Prostate gland (tissue), 2 donors: Measurements from ENCODE around the gene ELOVL5. TPM values are rescaled to one million over a fixed set of nuclear protein-coding genes. Genes with fewer than 3 reads are reported as not detected.
A peak's percentile ranks its signal among the peaks of the same experiment; 100 is the strongest.

Experiments used
- DNase-seq: peaks from one replicate; pipeline ENCODE4 v3.0.0-alpha.2; 2019; ENCODE audit warnings: low spot score
- H3K27ac ChIP-seq, 2 donors: fragments of 200-600 bp; sonication (generic); 2 replicates each; pipeline ENCODE4 v1.5.1; 2017 to 2019
- H3K27me3 ChIP-seq: fragments of 200-600 bp; sonication (generic); replicated peaks from 2 replicates; pipeline ENCODE4 v1.5.1; 2019; ENCODE audit not compliant: insufficient read depth
- H3K36me3 ChIP-seq, 2 donors: fragments of 200-600 bp; sonication (generic); 1 replicate in 1 of 2; 2 replicates in 1 of 2; pipeline versions ENCODE4 v1.5.1 to v1.8.1; 2017 to 2019
- H3K4me1 ChIP-seq: fragments of 200-600 bp; sonication (generic); replicated peaks from 2 replicates; pipeline ENCODE4 v1.5.1; 2019
- H3K4me3 ChIP-seq, 2 donors: fragments of 200-600 bp; sonication (generic); 2 replicates each; pipeline ENCODE4 v1.5.1; 2017 to 2019
- H3K9me3 ChIP-seq: fragments of 200-600 bp; sonication (generic); 2 replicates; pipeline ENCODE4 v1.5.1; 2017
- CTCF ChIP-seq, 4 experiments: fragments of 200-600 bp in 2 of 4; fragments of 450-650 bp in 2 of 4; sonication (generic) in 2 of 4; IDR thresholded peaks; 1 replicate in 3 of 4; 2 replicates in 1 of 4; pipeline ENCODE4 v1.5.1; 2016 to 2019; ENCODE audit warnings: antibody characterized with exemption in 4 of 4, mild to moderate bottlenecking in 2 of 4, moderate library complexity in 2 of 4
- POLR2A ChIP-seq: fragments of 450-650 bp; IDR thresholded peaks from one replicate; pipeline ENCODE4 v1.6.1; 2016; ENCODE audit warnings: antibody characterized with exemption, mild to moderate bottlenecking
- POLR2AphosphoS5 ChIP-seq: sonication (generic); formaldehyde crosslinking; IDR thresholded peaks from one replicate; pipeline ENCODE4 v1.6.1; 2017; ENCODE audit warnings: antibody characterized with exemption
- WGBS: methylation state at CpG from one replicate; pipeline ENCODE4 v1.1.5; 2018; 5-methylcytosine and 5-hydroxymethylcytosine counted together
- intact Hi-C: fragments of 100-400 bp; cut with DNase I; formaldehyde crosslinking; loops from one replicate; pipeline ENCODE4 v1.14.2; 2022
- total RNA-seq, 2 donors: library from RNA; depleted of rRNA; stranded (reverse); fragments of >200 nt; gene quantifications; one replicate each; pipeline ENCODE4 v1.1.0, GENCODE V29; 2016

Gene ELOVL5
- total RNA-seq, 2 donors from 2014 or later: 193 to 353 TPM

GRCh38 chr6:53358440-53359094 lies 9.8 kb upstream of the ELOVL5 start:
- H3K9me3 ChIP-seq: no peaks in the 10 kb centered on the region
- intact Hi-C loops: loop anchor here (1.0 to 10.0 kb wide), 2 partner anchors 9 to 126 kb away; no protein-coding TSS in a partner anchor
- WGBS: 16% methylated on average over 17 of the region's 17 CpGs
- H3K4me1 ChIP-seq: no peaks in the 10 kb centered on the region
- H3K27ac ChIP-seq: peak overlapping the region; percentile 91 to 95
- peak overlapping the region; percentile 58 to 64 for H3K4me3 ChIP-seq
- H3K27me3 ChIP-seq: no peaks in the 10 kb centered on the region
- TF ChIP-seq POLR2A: no peak
- no peak for TF ChIP-seq POLR2AphosphoS5
- no peak for TF ChIP-seq CTCF (IDR thresholded peaks at IDR 0.05)
- DNase-seq: no peak
- H3K36me3 ChIP-seq: no peaks in the 10 kb centered on the region

- Histone ChIP-seq H3K27ac (peak overlapping the region; percentile 91 to 95), H3K4me3 (no peak overlapping the region), H3K27me3 (no peaks in the 10 kb centered on the region), H3K36me3 (no peaks in the 10 kb centered on the region), H3K9me3 (no peaks in the 10 kb centered on the region), H3K4me1 (no peaks in the 10 kb centered on the region)
- intact Hi-C loops: loop anchor here (1.0 to 10.0 kb wide), 2 partner anchors 8 to 127 kb away; no protein-coding TSS in a partner anchor
- no peak for TF ChIP-seq POLR2A
- no peak for TF ChIP-seq POLR2AphosphoS5
- no peak for TF ChIP-seq CTCF (IDR thresholded peaks at IDR 0.05)
- WGBS: 77% methylated on average over 7 of the region's 7 CpGs
- DNase-seq: no peak
Observed at GRCh38 chr6:53357576-53358360, 9.0 kb upstream of the ELOVL5 start.

- no peaks in the 10 kb centered on the region for H3K9me3 ChIP-seq
- DNase-seq: no peak
- no peak overlapping the region for H3K4me3 ChIP-seq
- H3K27me3 ChIP-seq: no peaks in the 10 kb centered on the region
- TF ChIP-seq POLR2AphosphoS5: no peak
- no peak for TF ChIP-seq POLR2A
- no peak for TF ChIP-seq CTCF (IDR thresholded peaks at IDR 0.05)
- no peaks in the 10 kb centered on the region for H3K36me3 ChIP-seq
- H3K4me1 ChIP-seq: no peaks in the 10 kb centered on the region
- 100% methylated on average over 1 of the region's 1 CpG for WGBS
- intact Hi-C loops: loop anchor here (10.0 kb wide), 1 partner anchor 131 kb away; no protein-coding TSS in a partner anchor
- H3K27ac ChIP-seq: no peak overlapping the region
Observed at GRCh38 chr6:53353624-53354023, 4.9 kb upstream of the ELOVL5 start.

GRCh38 chr6:53352360-53352759 lies 3.6 kb upstream of the ELOVL5 start:
- 79% methylated on average over 3 of the region's 3 CpGs for WGBS
- H3K27me3 ChIP-seq: no peaks in the 10 kb centered on the region
- no peak overlapping the region for H3K4me3 ChIP-seq
- no peaks in the 10 kb centered on the region for H3K9me3 ChIP-seq
- no peak overlapping the region for H3K27ac ChIP-seq
- intact Hi-C loops: loop anchor here (10.0 kb wide), 1 partner anchor 132 kb away; no protein-coding TSS in a partner anchor
- H3K4me1 ChIP-seq: no peaks in the 10 kb centered on the region
- TF ChIP-seq POLR2AphosphoS5: no peak
- no peak for TF ChIP-seq CTCF (IDR thresholded peaks at IDR 0.05)
- TF ChIP-seq POLR2A: no peak
- DNase-seq: no peak
- H3K36me3 ChIP-seq: no peaks in the 10 kb centered on the region
